ENCODE data around the gene DNAJB13.

DNAJB13 gene

GRCh38 chr11:74015919-74016684, 65.3 kb downstream of the DNAJB13 start:
- DNase-seq, result no peak

- no peak for DNase-seq
Observed at GRCh38 chr11:74017631-74018030, 66.8 kb downstream of the DNAJB13 start.

- peak; percentile 15 for DNase-seq
Observed at GRCh38 chr11:74018331-74019005, 67.6 kb downstream of the DNAJB13 start.

GRCh38 chr11:74019104-74019738, 68.4 kb downstream of the DNAJB13 start:
- DNase-seq, result no peak

GRCh38 chr11:74019860-74020259, 69.0 kb downstream of the DNAJB13 start:
- no peak for DNase-seq

Data from fibroblast of skin of abdomen (primary cell).